Astrocyte (in vitro differentiated cells and primary cell): ENCODE data around the gene PRKCG.
"Not testable (repeated sequence)": the region's sequence is repeated elsewhere in the genome, so short reads cannot be mapped to it uniquely, and the experiment has no call there.

ENCODE experiments used
- CTCF ChIP-seq: IDR thresholded peaks from 2 replicates; pipeline ENCODE4 v1.5.1; 2011; ENCODE audit warnings: low read depth, mild to moderate bottlenecking, inconsistent platforms, low read length, moderate library complexity; ENCODE audit not compliant: insufficient read depth
- EZH2 ChIP-seq: IDR thresholded peaks from 2 replicates; pipeline ENCODE4 v1.6.1; 2012; ENCODE audit warnings: mild to moderate bottlenecking, low read length, inconsistent platforms; ENCODE audit not compliant: insufficient read depth

GRCh38 chr19:53840241-53840640, 41.8 kb upstream of the PRKCG start:
- TF ChIP-seq CTCF, EZH2: not testable (repeated sequence)
